ENCODE data around the gene SLC6A2. TPM values are rescaled to one million over a fixed set of nuclear protein-coding genes. Genes with fewer than 3 reads are reported as not detected.

SLC6A2 gene
- polyA plus RNA-seq, 5 donors: 0.13 to 0.22 TPM; not detected in 3

Other genes with a start within 250 kb of the SLC6A2 start
- gene MMP2, start 176.8 kb upstream of the SLC6A2 start, polyA plus RNA-seq (ENCODE audit: insufficient read depth in 1 of 5, insufficient read length in 5 of 5, low replicate concordance in 1 of 5): 100 to 1,000 TPM; 557 to 623 (median 603) TPM
- 10 to 100 TPM; 14.6 to 24.2 (median 18.2) TPM for gene LPCAT2, start 146.9 kb upstream of the SLC6A2 start, polyA plus RNA-seq (ENCODE audit: insufficient read depth in 1 of 5, insufficient read length in 5 of 5, low replicate concordance in 1 of 5)
- gene CAPNS2, start 89.3 kb upstream of the SLC6A2 start, polyA plus RNA-seq (ENCODE audit: insufficient read depth in 1 of 5, insufficient read length in 5 of 5, low replicate concordance in 1 of 5): under 1 TPM in 4 of 5 donors, not detected in 1; 0.10 to 0.48 (median 0.25) TPM
- gene CES1, start 177.1 kb downstream of the SLC6A2 start, polyA plus RNA-seq (ENCODE audit: insufficient read depth in 1 of 5, insufficient read length in 5 of 5, low replicate concordance in 1 of 5): 100 to 1,000 TPM in 4 of 5 donors, 10 to 100 TPM in 1; 91.7 to 129 (median 120) TPM
- gene CES5A, start 219.4 kb downstream of the SLC6A2 start, polyA plus RNA-seq (ENCODE audit: insufficient read depth in 1 of 5, insufficient read length in 5 of 5, low replicate concordance in 1 of 5): under 1 TPM in 1 of 5 donors, not detected in 4; 0.09 TPM